ENCODE data around the gene C1orf105. TPM values are rescaled to one million over a fixed set of nuclear protein-coding genes. Genes with fewer than 3 reads are reported as not detected.

C1orf105 gene
- total and polyA plus RNA-seq, 2 of the 8 experiments (the other 6 are each of a cell fraction or from before 2014, with no cell fraction given), result not detected

- Histone ChIP-seq H3K23me2 (ENCODE audit: low read depth, low read length) (no peaks in the 10 kb centered on the region), H3K4me1 (replicated peaks in 1 of 4; ENCODE audit: control insufficient read depth in 3 of 4, insufficient read depth in 4 of 4, low read length in 3 of 4) (peaks cover 4 to 6% (median 5%) of the 10 kb centered on the region in 4 experiments; a peak in 5 of 7 replicates), H3K9me3 (ENCODE audit: insufficient read depth in 2 of 2, low read depth in 1 of 2, low read length in 1 of 2) (no peaks in the 10 kb centered on the region), H3K27ac (ENCODE audit: low read depth, low read length) (no peak overlapping the region), H4K5ac (ENCODE audit: insufficient read length, low read depth, low read length) (no peak overlapping the region), H3K79me1 (ENCODE audit: low read depth, low read length) (no peaks in the 10 kb centered on the region), H2AK5ac (ENCODE audit: low read depth, low read length) (no peak overlapping the region), H3K18ac (ENCODE audit: extremely low read depth, low read length) (no peak overlapping the region), H3K36me3 (ENCODE audit: control insufficient read depth in 2 of 4, insufficient read depth in 4 of 4, low read length in 3 of 4) (no peaks in the 10 kb centered on the region), H4K20me1 (replicated peaks in 1 of 2; ENCODE audit: control insufficient read depth in 1 of 2, insufficient read depth in 2 of 2, low read length in 2 of 2) (no peaks in the 10 kb centered on the region), H2BK5ac (ENCODE audit: low read depth, low read length) (no peak overlapping the region), H3K4ac (replicated peaks; ENCODE audit: insufficient read length, low read depth, low read length) (no peak overlapping the region), H4K8ac (ENCODE audit: extremely low read depth, insufficient read depth, low read length) (no peak overlapping the region), H3K56ac (replicated peaks; ENCODE audit: insufficient read length, low read depth, low read length) (no peak overlapping the region), H2BK15ac (ENCODE audit: low read length) (no peak overlapping the region), H3K14ac (ENCODE audit: insufficient read length) (no peak overlapping the region), H2BK20ac (ENCODE audit: low read length) (no peak overlapping the region), H4K91ac (replicated peaks; ENCODE audit: insufficient read length, low read length) (no peak overlapping the region), H3K4me2 (ENCODE audit: insufficient read depth in 1 of 2, low read depth in 2 of 2, low read length in 2 of 2) (no peak overlapping the region), H3K79me2 (ENCODE audit: control insufficient read depth in 1 of 2, insufficient read depth in 2 of 2, low read length in 2 of 2) (no peaks in the 10 kb centered on the region), H2BK120ac (replicated peaks; ENCODE audit: low read depth, low read length) (no peak overlapping the region), H3K27me3 (replicated peaks in 1 of 4; ENCODE audit: control insufficient read depth in 3 of 4, extremely low read depth in 1 of 4, insufficient read depth in 3 of 4, low read length in 3 of 4) (no peaks in the 10 kb centered on the region), H2AFZ (ENCODE audit: low read length) (no peak overlapping the region), H3K4me3 (ENCODE audit: extremely low read depth in 1 of 4, insufficient read depth in 2 of 4, low read depth in 3 of 4, low read length in 4 of 4) (no peak overlapping the region), H3K23ac (ENCODE audit: insufficient read length) (no peak overlapping the region), H3K9ac (replicated peaks in 1 of 4; ENCODE audit: extremely low read depth in 1 of 4, low read depth in 3 of 4, low read length in 3 of 4) (peak overlapping the region in 1 of 4 experiments; percentile 23; a peak in 1 of 7 replicates), H2BK12ac (ENCODE audit: low read depth, low read length) (no peak overlapping the region)
- DNase-seq (ENCODE audit: low read depth in 1 of 2, low spot score in 2 of 2) (no peak), FAIRE-seq (no peak)
- POLR2A ChIA-PET (ENCODE audit: partially characterized antibody), result interaction anchor here (0.5 kb wide), 1 partner anchor 122 kb away, joined by 3 read pairs; no protein-coding TSS in a partner anchor
- TF ChIP-seq HDAC2 (IDR thresholded peaks at IDR 0.05; ENCODE audit: borderline replicate concordance in 1 of 2, low read depth in 2 of 2, low read length in 2 of 2), result no peak
- CTCF ChIA-PET (ENCODE audit: partially characterized antibody), result interaction anchor here (0.7 to 4.2 kb wide), 48 partner anchors 8 to 600 kb away, joined by 3 to 32 read pairs (median 4); no protein-coding TSS in a partner anchor
- 80% methylated on average over 5 of the region's 6 CpGs; no CpG with 5 or more reads in 1 of the 2 experiments for WGBS, 2 experiments (ENCODE audit: extremely low coverage in 1 of 2, insufficient coverage in 1 of 2, insufficient read length in 1 of 2, insufficient replicate concordance in 2 of 2, low coverage in 1 of 2, low lambda C conversion rate in 2 of 2, missing lambda C conversion rate in 1 of 2)
Measured at GRCh38 chr1:172399756-172400721, 20.4 kb upstream of the C1orf105 start.
